GM18907 (cell line): ENCODE data around the gene OR6M1.

Source experiments
- ATAC-seq: cut with Tn5 transposase; IDR thresholded peaks from one replicate; pipeline ENCODE4 v1.9.1; 2021; ENCODE audit warnings: mild to moderate bottlenecking, moderate library complexity; ENCODE audit not compliant: unreplicated experiment

Gene OR6M1

DNA sequence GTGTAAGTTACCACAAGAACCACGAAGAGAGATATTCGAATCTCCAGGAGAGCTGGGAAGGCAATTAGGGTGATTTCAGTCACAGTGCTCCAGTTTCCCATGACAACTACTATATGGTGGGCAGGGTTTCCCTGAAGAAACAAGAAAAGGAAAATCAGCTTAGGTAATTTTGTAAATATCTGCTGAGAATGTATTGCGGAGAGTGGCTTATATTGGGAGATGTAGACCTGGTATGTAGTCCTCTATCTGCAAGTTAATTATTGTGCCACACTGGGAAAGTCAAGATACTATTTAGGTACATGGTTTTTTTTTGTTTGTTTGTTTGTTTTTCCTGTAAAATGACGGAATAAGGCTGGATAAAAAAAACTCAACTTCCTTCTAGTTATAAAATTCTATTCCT is at the start of gene OR6M1:
Gene OR6M1, minus strand, starts transcription at position 101 of the 400 bp plus-strand sequence. Its CDS starts 0 bp downstream, at position 101.
- ATAC-seq, result no peak

- no peak for ATAC-seq
Observed at GRCh38 chr11:123853038-123853437, 46.9 kb upstream of the OR6M1 start.

GRCh38 chr11:123852321-123852720 is 46.2 kb upstream of the OR6M1 start:
- ATAC-seq, result no peak

GRCh38 chr11:123851110-123851509 is 45.0 kb upstream of the OR6M1 start:
- ATAC-seq, result no peak

DNA sequence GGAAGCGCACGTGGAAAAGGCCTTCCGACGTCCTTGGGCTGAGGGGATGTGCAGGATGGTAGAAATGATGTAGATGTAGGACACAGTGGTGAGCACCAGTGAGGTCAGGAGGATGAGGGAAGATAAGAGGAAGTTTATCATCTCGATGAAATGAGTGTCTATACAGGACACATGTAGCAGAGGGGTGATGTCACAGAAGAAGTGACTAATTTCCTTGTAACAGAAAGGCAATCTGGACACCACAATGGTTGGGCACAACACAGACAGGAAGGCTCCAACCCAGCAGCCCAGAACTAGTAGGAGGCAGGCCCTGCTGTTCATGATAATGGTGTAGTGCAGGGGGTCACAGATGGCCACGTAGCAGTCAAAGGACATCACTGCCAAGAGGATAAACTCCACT is 35.0 kb upstream of the OR6M1 start:
- ATAC-seq, result no peak

- ATAC-seq, result no peak
Observed at GRCh38 chr11:123839131-123839530, 33.0 kb upstream of the OR6M1 start.

DNA sequence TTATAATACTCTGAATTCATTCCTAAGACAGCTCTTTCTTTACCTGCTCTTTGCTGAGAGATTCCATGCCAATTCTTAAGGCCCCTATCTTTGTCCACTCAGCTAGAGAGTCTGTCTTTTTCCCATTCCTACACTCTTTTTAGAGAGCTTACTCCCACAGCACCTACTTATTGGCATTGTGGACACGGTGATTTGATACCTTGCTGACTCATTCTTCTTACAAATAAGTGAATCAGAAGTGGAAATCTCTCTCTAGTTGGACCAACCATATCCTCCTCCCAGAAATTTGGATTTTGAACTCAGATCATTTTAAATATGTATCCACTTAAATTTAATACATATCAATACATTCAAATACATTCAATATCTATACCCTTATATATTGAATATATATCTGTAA is 32.5 kb upstream of the OR6M1 start:
- no peak for ATAC-seq

GRCh38 chr11:123838199-123838598 is 32.0 kb upstream of the OR6M1 start:
- no peak for ATAC-seq

GRCh38 chr11:123833095-123833494 is 26.9 kb upstream of the OR6M1 start:
- no peak for ATAC-seq

- ATAC-seq, result no peak
Observed at GRCh38 chr11:123829745-123830144, 23.6 kb upstream of the OR6M1 start.

DNA sequence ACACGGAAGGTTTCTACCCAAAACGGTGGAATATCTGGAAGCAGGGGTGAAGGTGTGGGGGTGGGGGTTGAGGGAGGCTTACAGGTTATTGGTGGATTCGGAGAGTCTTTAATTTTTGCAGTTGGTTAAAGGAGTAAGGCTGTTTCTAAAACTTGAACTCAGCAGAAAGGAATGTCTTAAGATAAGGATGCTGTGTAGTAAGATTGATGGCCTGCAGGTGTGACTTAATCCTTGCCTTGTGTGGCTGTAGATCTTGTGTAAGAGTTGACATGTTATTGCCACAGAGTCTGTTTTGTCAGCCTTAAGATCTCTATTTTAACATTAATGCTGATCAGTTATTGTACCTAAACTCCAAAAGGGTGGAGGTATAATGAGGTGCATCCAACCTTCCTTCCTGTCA is 16.4 kb upstream of the OR6M1 start:
- no peak for ATAC-seq

DNA sequence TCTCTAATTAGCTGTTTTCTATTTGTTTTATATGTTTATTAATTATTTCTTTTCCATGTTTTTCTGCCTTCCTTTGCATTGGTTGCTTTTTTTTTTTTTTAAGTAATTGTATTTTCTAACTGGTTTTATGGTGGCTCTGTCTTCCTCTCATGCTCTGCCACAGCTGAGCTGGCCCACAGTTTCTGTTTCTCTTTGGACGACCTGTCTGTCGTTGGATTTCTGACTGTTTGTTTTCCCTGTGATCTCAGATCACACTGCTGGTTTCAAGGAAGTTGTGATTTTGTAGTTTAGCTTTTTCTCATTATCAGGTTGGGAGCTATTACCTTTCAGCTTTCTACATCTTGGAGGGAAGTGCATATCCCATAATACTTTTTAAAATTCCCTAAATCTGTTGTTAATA is 15.9 kb upstream of the OR6M1 start:
- ATAC-seq, result no peak

DNA sequence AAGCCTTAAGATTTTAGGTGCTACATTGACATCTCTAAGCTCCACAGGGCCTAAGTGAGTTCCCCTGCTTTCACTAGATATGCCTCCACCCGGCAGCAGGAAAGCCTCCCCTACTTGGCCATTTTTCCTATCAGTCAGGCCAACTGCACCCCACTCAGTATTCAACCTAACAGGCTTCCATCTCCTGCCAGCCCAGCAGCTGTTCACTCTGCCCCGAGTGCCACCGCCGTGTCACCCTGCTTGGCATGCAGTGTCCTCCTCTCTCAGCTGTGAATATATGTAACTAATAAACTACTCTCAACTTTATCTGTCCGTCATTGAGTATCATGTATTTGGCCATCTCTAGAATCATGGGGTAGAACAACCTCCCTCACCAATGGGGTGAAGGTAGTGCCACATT is 9.0 kb upstream of the OR6M1 start:
- ATAC-seq, result no peak

GRCh38 chr11:123801765-123802164 is 4.4 kb downstream of the OR6M1 start:
- ATAC-seq, result no peak

- ATAC-seq, result no peak
Observed at GRCh38 chr11:123800036-123800435, 6.1 kb downstream of the OR6M1 start.

GRCh38 chr11:123799438-123799837 is 6.7 kb downstream of the OR6M1 start:
- ATAC-seq, result no peak

GRCh38 chr11:123798513-123799252 is 7.5 kb downstream of the OR6M1 start:
- no peak for ATAC-seq

DNA sequence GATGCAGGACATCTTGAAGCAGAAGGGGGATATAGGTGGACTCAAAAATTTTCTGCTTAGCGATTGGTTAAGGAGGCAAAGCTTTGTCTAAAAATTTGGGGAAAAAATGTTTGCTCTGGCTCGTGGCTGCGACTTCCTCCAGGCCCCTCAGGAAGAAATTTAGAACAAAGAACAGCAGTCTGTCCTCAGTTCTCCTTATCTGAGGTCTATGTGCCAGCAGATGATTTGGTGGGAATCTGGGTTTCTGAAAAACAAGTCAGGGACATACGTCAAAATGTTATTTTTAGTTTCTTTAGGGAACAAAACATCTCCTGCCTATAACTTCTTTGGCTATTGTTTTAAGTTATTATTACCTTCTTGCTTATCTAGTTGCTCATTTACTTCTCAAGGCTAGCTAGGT is 8.1 kb downstream of the OR6M1 start:
- ATAC-seq, result no peak

DNA sequence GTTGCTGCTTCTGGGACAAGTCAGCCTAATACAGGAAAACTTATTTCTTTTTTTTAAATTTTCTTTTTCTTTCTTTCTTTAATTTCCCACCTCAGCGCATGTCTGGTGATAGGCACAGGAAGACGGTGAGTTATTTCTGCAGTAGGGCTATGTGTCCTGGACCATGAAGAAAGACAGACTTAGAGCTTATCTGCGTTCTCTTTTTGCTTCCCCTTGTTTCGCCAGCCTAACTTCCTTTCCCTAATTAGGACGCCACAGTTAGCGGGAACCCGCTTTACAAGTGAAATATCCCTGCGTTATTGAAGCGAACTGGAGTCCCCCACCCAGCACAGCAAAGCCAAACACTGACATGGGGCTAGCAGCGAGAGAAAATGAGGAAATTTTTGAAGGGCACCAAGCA is 8.6 kb downstream of the OR6M1 start:
- no peak for ATAC-seq

DNA sequence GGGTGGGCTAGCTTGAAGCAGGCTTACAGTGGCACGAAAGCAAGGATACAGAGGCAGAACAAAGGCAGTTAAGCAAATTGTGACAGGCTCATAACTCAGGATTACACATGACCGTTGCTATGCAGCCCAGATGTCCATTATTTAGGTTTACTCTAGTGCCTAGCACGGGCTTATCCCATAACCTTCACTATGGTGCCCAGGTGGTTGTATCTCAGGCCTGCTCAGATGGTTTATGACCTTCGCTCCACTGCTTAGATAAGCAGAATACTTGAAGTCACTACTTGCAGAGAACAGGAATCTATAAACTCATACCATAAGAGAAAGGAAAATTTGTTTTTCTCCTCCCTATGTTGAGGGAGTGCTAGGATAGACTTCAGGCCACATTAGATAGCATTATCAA is 9.0 kb downstream of the OR6M1 start:
- ATAC-seq, result no peak

DNA sequence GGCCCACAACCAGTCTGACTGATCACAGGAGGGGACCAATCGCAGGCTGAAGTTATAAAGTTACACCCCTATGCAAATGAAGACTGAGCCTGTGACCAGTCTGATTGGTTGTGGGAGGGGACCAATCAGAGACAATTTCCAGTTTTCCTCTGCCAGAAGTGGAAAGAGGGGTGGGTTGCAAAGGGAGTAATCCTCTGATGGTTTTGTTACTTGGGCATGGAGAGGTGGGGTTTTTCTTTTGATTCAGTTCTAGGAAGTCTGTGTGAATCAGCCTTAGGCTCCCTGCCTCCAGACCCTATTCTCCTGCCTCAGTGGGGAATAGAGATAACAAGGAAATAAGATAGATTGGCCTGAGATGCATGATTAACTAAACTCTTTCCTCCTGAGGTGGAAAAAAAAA is 9.9 kb downstream of the OR6M1 start:
- ATAC-seq, result no peak

- no peak for ATAC-seq
Observed at GRCh38 chr11:123783536-123783935, 22.6 kb downstream of the OR6M1 start.

DNA sequence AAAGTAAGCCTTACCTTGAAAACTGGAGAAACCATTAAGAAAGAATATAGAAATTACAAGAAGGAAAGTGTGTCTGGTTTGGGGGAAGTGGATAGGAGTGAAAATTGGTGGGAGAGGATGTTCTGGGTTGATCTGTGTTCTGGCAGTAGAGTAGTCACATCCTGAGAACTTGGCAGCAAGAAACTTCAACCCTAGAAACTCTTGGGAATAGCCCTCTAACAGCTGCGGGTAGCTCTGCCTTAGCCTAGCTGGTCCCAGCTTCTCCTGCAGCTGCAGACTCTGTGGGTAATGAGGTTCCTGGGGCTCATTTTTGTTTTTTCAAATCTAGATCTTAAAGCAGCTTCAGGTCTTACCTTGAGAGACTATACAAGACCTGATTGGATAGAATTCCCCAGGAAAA is 27.6 kb downstream of the OR6M1 start:
- no peak for ATAC-seq
